ENCODE data around the gene LONP2.
"Not testable (repeated sequence)": the region's sequence is repeated elsewhere in the genome, so short reads cannot be mapped to it uniquely, and the experiment has no call there.

The LONP2 gene

GRCh38 chr16:48340054-48340453 lies 96.0 kb downstream of the LONP2 start:
- DNase-seq (ENCODE audit: low read depth) = no peak

GRCh38 chr16:48342591-48342990 lies 98.5 kb downstream of the LONP2 start:
- no peak for DNase-seq (ENCODE audit: low read depth)

GRCh38 chr16:48347191-48347865 lies 103.2 kb downstream of the LONP2 start:
- no peak for DNase-seq (ENCODE audit: low read depth)

- DNase-seq (ENCODE audit: low read depth) = no peak
Observed at GRCh38 chr16:48347980-48348379, 103.9 kb downstream of the LONP2 start.

- no peak for DNase-seq (ENCODE audit: low read depth)
Observed at GRCh38 chr16:48350736-48351135, 106.6 kb downstream of the LONP2 start.

- DNase-seq (ENCODE audit: low read depth) = no peak
Observed at GRCh38 chr16:48352648-48353390, 108.7 kb downstream of the LONP2 start.

- peak; percentile 54 for DNase-seq (ENCODE audit: low read depth)
Observed at GRCh38 chr16:48353565-48354163, 109.6 kb downstream of the LONP2 start.

GRCh38 chr16:48354385-48354784 lies 110.3 kb downstream of the LONP2 start:
- not testable (repeated sequence) for DNase-seq (ENCODE audit: low read depth)

- DNase-seq (ENCODE audit: low read depth) = no peak
Observed at GRCh38 chr16:48354877-48355855, 111.1 kb downstream of the LONP2 start.

- no peak for DNase-seq (ENCODE audit: low read depth)
Observed at GRCh38 chr16:48356633-48357376, 112.7 kb downstream of the LONP2 start.

- DNase-seq (ENCODE audit: low read depth) = no peak
Observed at GRCh38 chr16:48358419-48358818, 114.3 kb downstream of the LONP2 start.

GRCh38 chr16:48359983-48360382 lies 115.9 kb downstream of the LONP2 start:
- DNase-seq (ENCODE audit: low read depth) = no peak

- no peak for DNase-seq (ENCODE audit: low read depth)
Observed at GRCh38 chr16:48361012-48361411, 116.9 kb downstream of the LONP2 start.

GRCh38 chr16:48361540-48362144 lies 117.5 kb downstream of the LONP2 start:
- DNase-seq (ENCODE audit: low read depth) = no peak

GRCh38 chr16:48365025-48365600 lies 121.0 kb downstream of the LONP2 start:
- no peak for DNase-seq (ENCODE audit: low read depth)

GRCh38 chr16:48365601-48366164 lies 121.6 kb downstream of the LONP2 start:
- peak; percentile 65 for DNase-seq (ENCODE audit: low read depth)

GRCh38 chr16:48366165-48367093 lies 122.3 kb downstream of the LONP2 start:
- peak; percentile 41 for DNase-seq (ENCODE audit: low read depth)

- DNase-seq (ENCODE audit: low read depth) = no peak
Observed at GRCh38 chr16:48367441-48368049, 123.4 kb downstream of the LONP2 start.

- DNase-seq (ENCODE audit: low read depth) = no peak
Observed at GRCh38 chr16:48369765-48370164, 125.7 kb downstream of the LONP2 start.
